GM12878 (cell line): ENCODE measurements around the gene OVOL3. TPM values are rescaled to one million over a fixed set of nuclear protein-coding genes. Genes with fewer than 3 reads are reported as not detected.

Experiments
- ATF2 ChIP-seq: IDR thresholded peaks from 2 replicates; pipeline ENCODE4 v1.6.1; 2012; ENCODE audit warnings: low read length, inconsistent platforms
- ATF7 ChIP-seq: fragments of 450-650 bp; IDR thresholded peaks from 2 replicates; pipeline ENCODE4 v1.6.1; 2016; ENCODE audit warnings: low read depth, mild to moderate bottlenecking
- BRCA1 ChIP-seq: IDR thresholded peaks from 2 replicates; pipeline ENCODE4 v1.6.1; 2011; ENCODE audit warnings: low read depth, low read length, improper control_type of control experiment
- CHD2 ChIP-seq: IDR thresholded peaks from 2 replicates; pipeline ENCODE4 v1.6.1; 2011; ENCODE audit warnings: low read depth, low read length, improper control_type of control experiment, borderline replicate concordance
- E4F1 ChIP-seq: fragments of 450-650 bp; IDR thresholded peaks from 2 replicates; pipeline ENCODE4 v1.6.1; 2018; ENCODE audit warnings: borderline replicate concordance, mild to moderate bottlenecking; ENCODE audit not compliant: partially characterized antibody
- EED ChIP-seq: sonication (generic); IDR thresholded peaks from 2 replicates; pipeline ENCODE4 v1.6.1; 2016; ENCODE audit warnings: antibody characterized with exemption, low read depth
- FOXM1 ChIP-seq: IDR thresholded peaks from 2 replicates; pipeline ENCODE4 v1.6.1; 2012; ENCODE audit warnings: low read depth, mild to moderate bottlenecking, inconsistent platforms, low read length, moderate library complexity
- HCFC1 ChIP-seq: fragments of 150-350 bp; IDR thresholded peaks from 2 replicates; pipeline ENCODE4 v1.6.1; 2014; ENCODE audit warnings: low read length
- IKZF1 ChIP-seq: fragments of 450-650 bp; conservative IDR thresholded peaks from 2 replicates; pipeline ENCODE4 v1.6.1; 2017; ENCODE audit warnings: antibody characterized with exemption, mild to moderate bottlenecking
- NFYA ChIP-seq: IDR thresholded peaks from 2 replicates; pipeline ENCODE4 v1.6.1; 2011; ENCODE audit warnings: low read depth, mild to moderate bottlenecking, low read length, improper control_type of control experiment, borderline replicate concordance
- NFYB ChIP-seq: IDR thresholded peaks from 2 replicates; pipeline ENCODE4 v1.6.1; 2011; ENCODE audit warnings: low read depth, mild to moderate bottlenecking, low read length, improper control_type of control experiment, moderate library complexity; ENCODE audit not compliant: insufficient read depth
- RELB ChIP-seq: fragments of 450-650 bp; IDR thresholded peaks from 2 replicates; pipeline ENCODE4 v1.6.1; 2017; ENCODE audit warnings: low read depth, mild to moderate bottlenecking, moderate library complexity
- SPI1 ChIP-seq: IDR thresholded peaks from 2 replicates; pipeline ENCODE4 v1.6.1; 2011; ENCODE audit warnings: low read depth, mild to moderate bottlenecking, low read length, moderate library complexity, borderline replicate concordance; ENCODE audit not compliant: insufficient read depth
- USF2 ChIP-seq: IDR thresholded peaks from 2 replicates; pipeline ENCODE4 v1.6.1; 2011; ENCODE audit warnings: low read depth, low read length, improper control_type of control experiment, borderline replicate concordance
- YY1 ChIP-seq: IDR thresholded peaks from 2 replicates; pipeline ENCODE4 v1.6.1; 2011; ENCODE audit warnings: low read depth, mild to moderate bottlenecking, low read length
- ZBED1 ChIP-seq: IDR thresholded peaks from 2 replicates; pipeline ENCODE4 v1.6.1; 2016; ENCODE audit warnings: borderline replicate concordance
- polyA plus RNA-seq, 11 experiments: library from polyadenylated mRNA; depleted of rRNA in 4 of 11; unstranded in 6 of 11; stranded (reverse) in 5 of 11; fragments of >200 nt; fragmentation: Nextera tagmentation in 4 of 11; fragmentation: Illumina TruSeq in 1 of 11; extraction: Ambion mirVana in 4 of 11; extraction: Trizol in 1 of 11; gene quantifications; 1 replicate in 1 of 11; 2 replicates in 10 of 11; pipeline versions ENCODE4 v1.2.1 to v1.2.3, GENCODE V29; 2011 to 2016; ENCODE audit warnings: inconsistent platforms in 2 of 11, missing spikeins in 2 of 11, low read depth in 1 of 11
- total RNA-seq, 4 experiments: library from RNA; depleted of rRNA in 3 of 4; stranded (reverse); fragments of >200 nt in 3 of 4; fragmentation: Illumina TruSeq in 1 of 4; extraction: Trizol in 1 of 4; gene quantifications; 2 replicates each; pipeline versions ENCODE4 v1.2.1 to v1.2.3, GENCODE V29; 2013 to 2021
- TF ChIP-seq, protein P1 (sequence below): fragments of 450-650 bp; IDR thresholded peaks from 2 replicates; pipeline ENCODE4 v1.6.1; 2017; ENCODE audit warnings: borderline replicate concordance
- TF ChIP-seq, protein P2 (sequence below): fragments of 450-650 bp; formaldehyde crosslinking; IDR thresholded peaks from 2 replicates; pipeline ENCODE4 v1.5.0; 2022; ENCODE audit warnings: mild to moderate bottlenecking, missing genetic modification characterization

Gene OVOL3
- total and polyA plus RNA-seq, 10 of the 15 experiments (the other 5 are each of a cell fraction or from before 2014, with no cell fraction given), result 0.43 TPM; not detected in 9

GRCh38 chr19:36114721-36115452 lies 3.9 kb downstream of the OVOL3 start, which contains the start of gene POLR2I (continued):
- TF ChIP-seq E4F1 (no peak), ATF7 (peak; percentile 14; the same call in 1 of the 2 replicates), BRCA1 (no peak), USF2 (peak; percentile 50), CHD2 (no peak; the same call in 1 of the 2 replicates), IKZF1 (peak; percentile 85), SPI1 (no peak), RELB (peak; percentile 65; the same call in 1 of the 2 replicates), ZBED1 (no peak), EED (0 out of 2 replicates have a peak, but pooled peaks have one; percentile 42), NFYA (peak; percentile 9), FOXM1 (no peak), HCFC1 (peak; percentile 74), ATF2 (no peak), NFYB (peak; percentile 86), YY1 (peak; percentile 91)
- TF ChIP-seq, protein P1, sequence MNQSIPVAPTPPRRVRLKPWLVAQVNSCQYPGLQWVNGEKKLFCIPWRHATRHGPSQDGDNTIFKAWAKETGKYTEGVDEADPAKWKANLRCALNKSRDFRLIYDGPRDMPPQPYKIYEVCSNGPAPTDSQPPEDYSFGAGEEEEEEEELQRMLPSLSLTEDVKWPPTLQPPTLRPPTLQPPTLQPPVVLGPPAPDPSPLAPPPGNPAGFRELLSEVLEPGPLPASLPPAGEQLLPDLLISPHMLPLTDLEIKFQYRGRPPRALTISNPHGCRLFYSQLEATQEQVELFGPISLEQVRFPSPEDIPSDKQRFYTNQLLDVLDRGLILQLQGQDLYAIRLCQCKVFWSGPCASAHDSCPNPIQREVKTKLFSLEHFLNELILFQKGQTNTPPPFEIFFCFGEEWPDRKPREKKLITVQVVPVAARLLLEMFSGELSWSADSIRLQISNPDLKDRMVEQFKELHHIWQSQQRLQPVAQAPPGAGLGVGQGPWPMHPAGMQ, result no peak
- TF ChIP-seq, protein P2, sequence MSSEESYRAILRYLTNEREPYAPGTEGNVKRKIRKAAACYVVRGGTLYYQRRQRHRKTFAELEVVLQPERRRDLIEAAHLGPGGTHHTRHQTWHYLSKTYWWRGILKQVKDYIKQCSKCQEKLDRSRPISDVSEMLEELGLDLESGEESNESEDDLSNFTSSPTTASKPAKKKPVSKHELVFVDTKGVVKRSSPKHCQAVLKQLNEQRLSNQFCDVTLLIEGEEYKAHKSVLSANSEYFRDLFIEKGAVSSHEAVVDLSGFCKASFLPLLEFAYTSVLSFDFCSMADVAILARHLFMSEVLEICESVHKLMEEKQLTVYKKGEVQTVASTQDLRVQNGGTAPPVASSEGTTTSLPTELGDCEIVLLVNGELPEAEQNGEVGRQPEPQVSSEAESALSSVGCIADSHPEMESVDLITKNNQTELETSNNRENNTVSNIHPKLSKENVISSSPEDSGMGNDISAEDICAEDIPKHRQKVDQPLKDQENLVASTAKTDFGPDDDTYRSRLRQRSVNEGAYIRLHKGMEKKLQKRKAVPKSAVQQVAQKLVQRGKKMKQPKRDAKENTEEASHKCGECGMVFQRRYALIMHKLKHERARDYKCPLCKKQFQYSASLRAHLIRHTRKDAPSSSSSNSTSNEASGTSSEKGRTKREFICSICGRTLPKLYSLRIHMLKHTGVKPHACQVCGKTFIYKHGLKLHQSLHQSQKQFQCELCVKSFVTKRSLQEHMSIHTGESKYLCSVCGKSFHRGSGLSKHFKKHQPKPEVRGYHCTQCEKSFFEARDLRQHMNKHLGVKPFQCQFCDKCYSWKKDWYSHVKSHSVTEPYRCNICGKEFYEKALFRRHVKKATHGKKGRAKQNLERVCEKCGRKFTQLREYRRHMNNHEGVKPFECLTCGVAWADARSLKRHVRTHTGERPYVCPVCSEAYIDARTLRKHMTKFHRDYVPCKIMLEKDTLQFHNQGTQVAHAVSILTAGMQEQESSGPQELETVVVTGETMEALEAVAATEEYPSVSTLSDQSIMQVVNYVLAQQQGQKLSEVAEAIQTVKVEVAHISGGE (CRISPR knock-in tag), result no peak
